Fibroblast of villous mesenchyme (primary cell): ENCODE data around the gene MAPK8. TPM values are rescaled to one million over a fixed set of nuclear protein-coding genes. Genes with fewer than 3 reads are reported as not detected.

Experiments used
- DNase-seq: peaks from one replicate; pipeline ENCODE4 v3.0.0-alpha.2; 2010; ENCODE audit warnings: low read depth
- H3K4me3 ChIP-seq: 2 replicates; pipeline ENCODE4 v1.5.1; 2011; ENCODE audit warnings: low read depth, mild to moderate bottlenecking, low read length
- CTCF ChIP-seq: IDR thresholded peaks from 2 replicates; pipeline ENCODE4 v1.5.1; 2012; ENCODE audit warnings: low read depth, mild to moderate bottlenecking, low read length; ENCODE audit not compliant: insufficient read depth
- total RNA-seq: library from RNA; depleted of rRNA; stranded (reverse); fragments of >200 nt; gene quantifications from 2 replicates; pipeline ENCODE4 v1.2.3, GENCODE V29; 2012

MAPK8 gene
- total RNA-seq, 1 donor = 111 TPM

GRCh38 chr10:48332166-48332870, 25.8 kb downstream of the MAPK8 start:
- no peak for DNase-seq
- H3K4me3 ChIP-seq = no peak overlapping the region
- TF ChIP-seq CTCF = no peak

DNA sequence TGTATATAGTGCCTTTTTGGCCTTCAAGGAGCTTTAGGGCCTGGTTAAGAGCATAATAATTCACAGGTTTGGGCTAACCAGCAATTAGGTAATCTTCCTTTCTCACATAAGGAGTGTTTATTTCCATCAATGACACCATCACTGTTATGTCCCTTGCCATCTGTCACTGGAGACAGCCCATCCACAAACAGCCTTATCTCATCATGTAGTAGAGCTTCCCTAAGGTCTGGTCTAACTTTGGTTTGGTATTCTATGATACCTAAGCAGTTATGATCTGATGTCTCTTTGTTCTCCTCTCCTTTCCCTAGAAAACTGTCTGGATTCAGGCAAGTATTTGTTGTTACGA, 26.4 kb downstream of the MAPK8 start:
- DNase-seq = no peak
- TF ChIP-seq CTCF = no peak
- H3K4me3 ChIP-seq = no peak overlapping the region

DNA sequence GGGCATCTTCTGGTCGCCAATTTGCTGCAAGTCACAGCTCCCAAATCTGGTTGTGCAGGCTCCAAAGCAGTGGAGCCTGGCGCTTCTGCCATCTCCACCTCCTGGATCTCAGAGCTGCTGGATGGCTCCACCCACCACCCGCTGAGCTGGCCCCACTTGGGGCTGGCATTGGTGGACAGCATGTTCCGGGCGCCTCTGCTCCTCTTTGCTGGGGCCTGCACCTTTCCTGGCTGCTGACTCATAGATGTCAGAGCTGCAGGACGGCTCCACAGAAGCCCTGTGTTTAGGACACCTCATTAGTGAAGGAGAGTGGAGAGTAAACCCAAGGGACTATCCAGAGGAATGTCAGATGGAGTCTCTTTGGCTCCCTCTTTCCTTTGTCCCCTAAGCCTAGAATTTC, 27.4 kb downstream of the MAPK8 start:
- H3K4me3 ChIP-seq = no peak overlapping the region
- no peak for DNase-seq
- TF ChIP-seq CTCF = no peak

DNA sequence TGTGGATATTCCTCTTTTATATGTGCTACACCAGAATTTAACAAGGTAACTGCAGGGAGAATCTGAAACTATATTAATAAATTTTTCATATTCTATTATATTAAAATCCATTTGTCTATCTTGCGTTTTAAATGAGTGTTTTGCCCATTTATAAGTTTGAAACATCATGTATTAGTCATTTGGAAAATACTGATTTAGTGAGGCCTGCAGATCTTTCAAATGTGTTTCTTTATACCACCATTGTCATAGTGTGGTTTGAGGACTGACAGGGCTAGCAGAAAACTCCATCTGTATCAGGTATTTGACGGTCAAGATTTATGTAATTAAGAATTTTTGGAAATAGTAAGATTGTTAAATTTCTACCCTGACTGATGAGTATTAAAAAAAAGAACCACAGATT, 29.3 kb downstream of the MAPK8 start:
- DNase-seq = no peak
- TF ChIP-seq CTCF = no peak
- H3K4me3 ChIP-seq = no peak overlapping the region

GRCh38 chr10:48336978-48337599, 30.6 kb downstream of the MAPK8 start:
- no peak for TF ChIP-seq CTCF
- no peak for DNase-seq
- no peak overlapping the region for H3K4me3 ChIP-seq

DNA sequence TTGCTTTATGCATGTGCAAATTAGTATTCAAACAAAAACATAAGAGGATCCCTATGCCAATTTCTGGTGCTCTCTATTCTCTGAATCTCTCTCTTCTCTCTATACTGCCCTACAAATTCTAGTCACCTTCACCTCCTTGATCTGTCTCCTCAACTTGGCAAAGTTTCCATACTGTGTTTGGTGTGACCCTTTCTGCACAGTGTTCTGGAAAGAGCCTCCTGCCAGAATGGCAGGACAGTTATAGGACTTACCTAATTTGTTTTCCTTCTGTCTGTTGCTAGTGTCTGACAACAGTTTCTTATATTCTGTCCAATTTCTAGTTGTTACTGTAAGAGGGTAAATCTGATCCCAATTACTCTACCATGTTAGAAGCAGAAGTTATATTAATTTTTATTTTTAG, 34.3 kb downstream of the MAPK8 start:
- H3K4me3 ChIP-seq = no peak overlapping the region
- no peak for TF ChIP-seq CTCF
- no peak for DNase-seq

- DNase-seq = no peak
- TF ChIP-seq CTCF = no peak
- H3K4me3 ChIP-seq = no peak overlapping the region
These were observed 36.6 kb downstream of the MAPK8 start for GRCh38 chr10:48343106-48343505.
